ENCODE results near the gene KCNC1. TPM values are rescaled to one million over a fixed set of nuclear protein-coding genes. Genes with fewer than 3 reads are reported as not detected.

The KCNC1 gene
- total and polyA plus RNA-seq, 9 of the 15 experiments (the other 6 are each of a cell fraction or from before 2014, with no cell fraction given) = 0.05 to 0.08 TPM; not detected in 7

DNA sequence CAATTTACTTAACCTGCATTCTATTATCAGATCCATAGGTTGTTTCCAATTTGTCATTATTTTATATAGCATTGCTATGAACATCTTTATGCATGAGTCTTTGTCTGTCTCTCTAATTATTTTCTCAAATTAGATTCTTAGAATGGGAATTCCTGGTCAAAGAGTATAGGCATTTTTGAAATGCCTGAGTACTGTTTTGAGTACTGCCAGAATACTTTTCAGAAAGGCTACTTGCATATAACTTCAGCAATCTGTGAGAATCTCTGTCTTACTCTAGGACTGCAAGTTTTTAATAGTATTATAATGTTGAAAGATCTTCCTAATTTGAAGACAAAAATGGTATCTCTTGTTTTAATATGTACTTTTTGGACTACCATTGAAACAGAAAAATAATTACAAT lies 56.6 kb downstream of the KCNC1 start:
- Histone ChIP-seq H3K4me2 (ENCODE audit: insufficient read depth, low read length) (no peak overlapping the region), H3K27me3 (ENCODE audit: control insufficient read depth in 2 of 2, insufficient read depth in 2 of 2, low read length in 2 of 2) (no peaks in the 10 kb centered on the region), H3K9me3 (replicated peaks; ENCODE audit: control insufficient read depth, insufficient read depth, low read depth, low read length) (no peaks in the 10 kb centered on the region), H3K36me3 (ENCODE audit: control insufficient read depth, insufficient read depth, low read length) (no peaks in the 10 kb centered on the region), H3K79me2 (ENCODE audit: control insufficient read depth, insufficient read depth, low read length) (no peaks in the 10 kb centered on the region), H3K27ac (ENCODE audit: extremely low read depth, low read depth, low read length) (no peak overlapping the region), H4K20me1 (replicated peaks; ENCODE audit: control insufficient read depth, insufficient read depth, low read length) (no peaks in the 10 kb centered on the region; the same call in 1 of the 2 replicates), H3K9me1 (ENCODE audit: control insufficient read depth, insufficient read depth, low read length) (no peaks in the 10 kb centered on the region), H3K4me3 (no peak overlapping the region), H3K9ac (ENCODE audit: insufficient read depth in 1 of 2, low read depth in 2 of 2, low read length in 2 of 2) (no peak overlapping the region), H2AFZ (ENCODE audit: low read depth, low read length) (no peak overlapping the region), H3K4me1 (replicated peaks in 1 of 2; ENCODE audit: control insufficient read depth in 2 of 2, insufficient read depth in 2 of 2, low read length in 2 of 2) (peaks cover 0 to 6% of the 10 kb centered on the region in 2 experiments; a peak in 1 of 5 replicates)
- ATAC-seq (no peak), FAIRE-seq (no peak), DNase-seq (ENCODE audit: extremely low read depth in 1 of 4, low spot score in 3 of 4) (no peak)
- no peak for TF ChIP-seq SIRT6 (IDR thresholded peaks at IDR 0.05; ENCODE audit: low read depth, low read length)
- TF ChIP-seq U2AF1 (optimal IDR thresholded peaks at IDR 0.05; ENCODE audit: low read depth, low read length) = no peak
- TF ChIP-seq, protein P1, sequence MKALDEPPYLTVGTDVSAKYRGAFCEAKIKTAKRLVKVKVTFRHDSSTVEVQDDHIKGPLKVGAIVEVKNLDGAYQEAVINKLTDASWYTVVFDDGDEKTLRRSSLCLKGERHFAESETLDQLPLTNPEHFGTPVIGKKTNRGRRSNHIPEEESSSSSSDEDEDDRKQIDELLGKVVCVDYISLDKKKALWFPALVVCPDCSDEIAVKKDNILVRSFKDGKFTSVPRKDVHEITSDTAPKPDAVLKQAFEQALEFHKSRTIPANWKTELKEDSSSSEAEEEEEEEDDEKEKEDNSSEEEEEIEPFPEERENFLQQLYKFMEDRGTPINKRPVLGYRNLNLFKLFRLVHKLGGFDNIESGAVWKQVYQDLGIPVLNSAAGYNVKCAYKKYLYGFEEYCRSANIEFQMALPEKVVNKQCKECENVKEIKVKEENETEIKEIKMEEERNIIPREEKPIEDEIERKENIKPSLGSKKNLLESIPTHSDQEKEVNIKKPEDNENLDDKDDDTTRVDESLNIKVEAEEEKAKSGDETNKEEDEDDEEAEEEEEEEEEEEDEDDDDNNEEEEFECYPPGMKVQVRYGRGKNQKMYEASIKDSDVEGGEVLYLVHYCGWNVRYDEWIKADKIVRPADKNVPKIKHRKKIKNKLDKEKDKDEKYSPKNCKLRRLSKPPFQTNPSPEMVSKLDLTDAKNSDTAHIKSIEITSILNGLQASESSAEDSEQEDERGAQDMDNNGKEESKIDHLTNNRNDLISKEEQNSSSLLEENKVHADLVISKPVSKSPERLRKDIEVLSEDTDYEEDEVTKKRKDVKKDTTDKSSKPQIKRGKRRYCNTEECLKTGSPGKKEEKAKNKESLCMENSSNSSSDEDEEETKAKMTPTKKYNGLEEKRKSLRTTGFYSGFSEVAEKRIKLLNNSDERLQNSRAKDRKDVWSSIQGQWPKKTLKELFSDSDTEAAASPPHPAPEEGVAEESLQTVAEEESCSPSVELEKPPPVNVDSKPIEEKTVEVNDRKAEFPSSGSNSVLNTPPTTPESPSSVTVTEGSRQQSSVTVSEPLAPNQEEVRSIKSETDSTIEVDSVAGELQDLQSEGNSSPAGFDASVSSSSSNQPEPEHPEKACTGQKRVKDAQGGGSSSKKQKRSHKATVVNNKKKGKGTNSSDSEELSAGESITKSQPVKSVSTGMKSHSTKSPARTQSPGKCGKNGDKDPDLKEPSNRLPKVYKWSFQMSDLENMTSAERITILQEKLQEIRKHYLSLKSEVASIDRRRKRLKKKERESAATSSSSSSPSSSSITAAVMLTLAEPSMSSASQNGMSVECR (CRISPR knock-in tag; IDR thresholded peaks at IDR 0.05) = no peak
- TF ChIP-seq, protein P2, sequence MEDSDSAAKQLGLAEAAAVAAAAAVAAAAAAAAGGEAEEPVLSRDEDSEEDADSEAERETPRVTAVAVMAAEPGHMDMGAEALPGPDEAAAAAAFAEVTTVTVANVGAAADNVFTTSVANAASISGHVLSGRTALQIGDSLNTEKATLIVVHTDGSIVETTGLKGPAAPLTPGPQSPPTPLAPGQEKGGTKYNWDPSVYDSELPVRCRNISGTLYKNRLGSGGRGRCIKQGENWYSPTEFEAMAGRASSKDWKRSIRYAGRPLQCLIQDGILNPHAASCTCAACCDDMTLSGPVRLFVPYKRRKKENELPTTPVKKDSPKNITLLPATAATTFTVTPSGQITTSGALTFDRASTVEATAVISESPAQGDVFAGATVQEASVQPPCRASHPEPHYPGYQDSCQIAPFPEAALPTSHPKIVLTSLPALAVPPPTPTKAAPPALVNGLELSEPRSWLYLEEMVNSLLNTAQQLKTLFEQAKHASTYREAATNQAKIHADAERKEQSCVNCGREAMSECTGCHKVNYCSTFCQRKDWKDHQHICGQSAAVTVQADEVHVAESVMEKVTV (CRISPR knock-in tag; IDR thresholded peaks at IDR 0.05) = no peak
- no peak for TF ChIP-seq ESRRA (IDR thresholded peaks at IDR 0.05; ENCODE audit: borderline replicate concordance, low read depth)
- TF ChIP-seq, protein P3, sequence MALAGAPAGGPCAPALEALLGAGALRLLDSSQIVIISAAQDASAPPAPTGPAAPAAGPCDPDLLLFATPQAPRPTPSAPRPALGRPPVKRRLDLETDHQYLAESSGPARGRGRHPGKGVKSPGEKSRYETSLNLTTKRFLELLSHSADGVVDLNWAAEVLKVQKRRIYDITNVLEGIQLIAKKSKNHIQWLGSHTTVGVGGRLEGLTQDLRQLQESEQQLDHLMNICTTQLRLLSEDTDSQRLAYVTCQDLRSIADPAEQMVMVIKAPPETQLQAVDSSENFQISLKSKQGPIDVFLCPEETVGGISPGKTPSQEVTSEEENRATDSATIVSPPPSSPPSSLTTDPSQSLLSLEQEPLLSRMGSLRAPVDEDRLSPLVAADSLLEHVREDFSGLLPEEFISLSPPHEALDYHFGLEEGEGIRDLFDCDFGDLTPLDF (CRISPR knock-in tag; IDR thresholded peaks at IDR 0.05) = no peak
- no peak for TF ChIP-seq ZNF121 (CRISPR knock-in tag; conservative IDR thresholded peaks at IDR 0.05)
- no peak for TF ChIP-seq STAT5B (CRISPR knock-in tag; IDR thresholded peaks at IDR 0.05)
- TF ChIP-seq, protein P4, sequence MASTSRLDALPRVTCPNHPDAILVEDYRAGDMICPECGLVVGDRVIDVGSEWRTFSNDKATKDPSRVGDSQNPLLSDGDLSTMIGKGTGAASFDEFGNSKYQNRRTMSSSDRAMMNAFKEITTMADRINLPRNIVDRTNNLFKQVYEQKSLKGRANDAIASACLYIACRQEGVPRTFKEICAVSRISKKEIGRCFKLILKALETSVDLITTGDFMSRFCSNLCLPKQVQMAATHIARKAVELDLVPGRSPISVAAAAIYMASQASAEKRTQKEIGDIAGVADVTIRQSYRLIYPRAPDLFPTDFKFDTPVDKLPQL (IDR thresholded peaks at IDR 0.05; ENCODE audit: extremely low read depth, insufficient read length) = no peak
- no peak for TF ChIP-seq SREBF1 (IDR thresholded peaks at IDR 0.05; ENCODE audit: borderline replicate concordance, low read depth, low read length)
- no peak for TF ChIP-seq ZBTB1 (CRISPR knock-in tag; IDR thresholded peaks at IDR 0.05; ENCODE audit: borderline replicate concordance, low read depth)
- TF ChIP-seq PHF21A (IDR thresholded peaks at IDR 0.05; ENCODE audit: borderline replicate concordance, low read depth) = no peak
- in situ Hi-C loops (cut with MboI) (no loop called here), intact Hi-C loops (cut with micrococcal nuclease) (no loop called here)
- ChIA-PET POLR2A (no interaction called here), CTCF (ENCODE audit: low intra/inter-chr PET ratio) (no interaction called here)
- BruUV-seq (replicated peaks) = no TSS peak

Data from K562 (cell line).